OCI-LY1 (cell line): ENCODE measurements around the gene FBXW8.

Source experiments
- H2AFZ ChIP-seq: fragments of 200-600 bp; sonication (generic), shearing (Covaris generic); 2 replicates; pipeline ENCODE4 v1.6.0; 2014; ENCODE audit warnings: antibody characterized with exemption, mild to moderate bottlenecking, low read length
- H3F3A ChIP-seq: fragments of 200-600 bp; sonication (generic), shearing (Covaris generic); 2 replicates; pipeline ENCODE4 v1.6.0; 2014; ENCODE audit warnings: mild to moderate bottlenecking, antibody characterized with exemption, low read length, moderate library complexity; ENCODE audit not compliant: insufficient read depth
- H3K27ac ChIP-seq: fragments of 200-600 bp; sonication (generic); 2 replicates; pipeline ENCODE4 v1.5.1; 2014; ENCODE audit warnings: low read length, mixed run types, mild to moderate bottlenecking, low read depth; ENCODE audit not compliant: poor library complexity, severe bottlenecking
- H3K27me3 ChIP-seq: fragments of 200-600 bp; sonication (generic); 2 replicates; pipeline ENCODE4 v1.6.0; 2014; ENCODE audit warnings: antibody characterized with exemption, mild to moderate bottlenecking, low read length, moderate library complexity; ENCODE audit not compliant: insufficient read depth
- H3K36me3 ChIP-seq: fragments of 200-600 bp; sonication (generic); 2 replicates; pipeline ENCODE4 v1.6.1; 2014; ENCODE audit warnings: mild to moderate bottlenecking, antibody characterized with exemption, low read length, moderate library complexity, mixed read lengths; ENCODE audit not compliant: insufficient read depth
- H3K4me1 ChIP-seq: fragments of 200-600 bp; sonication (generic); 2 replicates; pipeline ENCODE4 v1.5.1; 2014; ENCODE audit warnings: mild to moderate bottlenecking, low read length, moderate library complexity; ENCODE audit not compliant: insufficient read depth, severe bottlenecking
- H3K4me2 ChIP-seq: fragments of 200-600 bp; sonication (generic), shearing (Covaris generic); 2 replicates; pipeline ENCODE4 v1.6.1; 2014; ENCODE audit warnings: low read length
- H3K4me3 ChIP-seq: fragments of 200-600 bp; sonication (generic); 2 replicates; pipeline ENCODE4 v1.5.1; 2014; ENCODE audit warnings: low read length, low read depth, mild to moderate bottlenecking, mixed read lengths; ENCODE audit not compliant: poor library complexity, severe bottlenecking
- H3K79me2 ChIP-seq: fragments of 200-600 bp; shearing (Covaris generic); 2 replicates; pipeline ENCODE4 v1.6.1; 2016; ENCODE audit warnings: mixed run types, low read length, mixed read lengths; ENCODE audit not compliant: insufficient read depth
- H3K9ac ChIP-seq: fragments of 200-600 bp; sonication (generic), shearing (Covaris generic); 2 replicates; pipeline ENCODE4 v1.6.1; 2014; ENCODE audit warnings: mild to moderate bottlenecking, low read length, mixed read lengths
- H3K9me2 ChIP-seq: fragments of 200-600 bp; sonication (generic), shearing (Covaris generic); 2 replicates; pipeline ENCODE4 v1.6.1; 2014; ENCODE audit warnings: low read depth, mild to moderate bottlenecking, low read length, mixed read lengths
- H3K9me3 ChIP-seq: fragments of 200-600 bp; shearing (Covaris generic); 2 replicates; pipeline ENCODE4 v1.6.1; 2014; ENCODE audit warnings: low read length, mixed read lengths
- H4K20me1 ChIP-seq: fragments of 200-600 bp; sonication (generic), shearing (Covaris generic); 2 replicates; pipeline ENCODE4 v1.6.0; 2016; ENCODE audit warnings: mild to moderate bottlenecking, low read length; ENCODE audit not compliant: insufficient read depth
- CTCF ChIP-seq: fragments of 200-600 bp; sonication (generic), shearing (Covaris generic); IDR thresholded peaks from 2 replicates; pipeline ENCODE4 v1.5.1; 2017; ENCODE audit warnings: mild to moderate bottlenecking, antibody characterized with exemption, low read length, moderate library complexity, mixed read lengths
- EZH2 ChIP-seq: fragments of 200-600 bp; sonication (generic), shearing (Covaris generic); IDR thresholded peaks from 2 replicates; pipeline ENCODE4 v1.8.0; 2017; ENCODE audit warnings: borderline replicate concordance, mixed run types, mild to moderate bottlenecking, antibody characterized with exemption, low read length, moderate library complexity, mixed read lengths

Gene FBXW8

GRCh38 chr12:117072106-117072505 lies 161.4 kb downstream of the FBXW8 start:
- Histone ChIP-seq H3K4me1 (no peaks in the 10 kb centered on the region), H3K4me3 (no peak overlapping the region), H3F3A (no peaks in the 10 kb centered on the region), H3K27ac (no peak overlapping the region), H4K20me1 (no peaks in the 10 kb centered on the region), H3K4me2 (no peak overlapping the region), H3K36me3 (no peaks in the 10 kb centered on the region), H3K9ac (no peak overlapping the region), H2AFZ (no peak overlapping the region), H3K27me3 (no peaks in the 10 kb centered on the region; the same call in 1 of the 2 replicates), H3K79me2 (no peaks in the 10 kb centered on the region), H3K9me2 (no peaks in the 10 kb centered on the region), H3K9me3 (no peaks in the 10 kb centered on the region)
- TF ChIP-seq CTCF (no peak), EZH2 (no peak)

GRCh38 chr12:117072736-117073490 lies 162.2 kb downstream of the FBXW8 start:
- no peak overlapping the region for H3K4me2 ChIP-seq

GRCh38 chr12:117073611-117074010 lies 162.9 kb downstream of the FBXW8 start:
- H3K9me2 ChIP-seq: no peaks in the 10 kb centered on the region
- H3K4me2 ChIP-seq: no peak overlapping the region

More at GRCh38 chr12:117072736-117073490, 162.2 kb downstream of the FBXW8 start:
- no peak overlapping the region for H3K9ac ChIP-seq
- H3K36me3 ChIP-seq: no peaks in the 10 kb centered on the region
- H3K27me3 ChIP-seq: no peaks in the 10 kb centered on the region; the same call in 1 of the 2 replicates
- no peaks in the 10 kb centered on the region for H3K4me1 ChIP-seq
- H3K79me2 ChIP-seq: no peaks in the 10 kb centered on the region
- no peaks in the 10 kb centered on the region for H3F3A ChIP-seq
- no peaks in the 10 kb centered on the region for H3K9me2 ChIP-seq
- no peak overlapping the region for H3K4me3 ChIP-seq
- no peak for TF ChIP-seq CTCF
- H4K20me1 ChIP-seq: no peaks in the 10 kb centered on the region
- H3K9me3 ChIP-seq: no peaks in the 10 kb centered on the region
- H3K27ac ChIP-seq: no peak overlapping the region
- no peak overlapping the region for H2AFZ ChIP-seq

More at GRCh38 chr12:117073611-117074010, 162.9 kb downstream of the FBXW8 start:
- Histone ChIP-seq H3K9me3 (no peaks in the 10 kb centered on the region), H4K20me1 (no peaks in the 10 kb centered on the region), H3K79me2 (no peaks in the 10 kb centered on the region), H3F3A (no peaks in the 10 kb centered on the region), H3K4me1 (no peaks in the 10 kb centered on the region), H3K4me3 (no peak overlapping the region), H3K9ac (no peak overlapping the region), H3K27ac (no peak overlapping the region), H2AFZ (no peak overlapping the region), H3K36me3 (no peaks in the 10 kb centered on the region), H3K27me3 (no peaks in the 10 kb centered on the region; the same call in 1 of the 2 replicates)
- no peak for TF ChIP-seq EZH2
- no peak for TF ChIP-seq CTCF
